Endothelial cell of hepatic sinusoid (primary cell): ENCODE data around the gene WIPF2.
"Not testable (repeated sequence)": the region's sequence is repeated elsewhere in the genome, so short reads cannot be mapped to it uniquely, and the experiment has no call there.

Experiments
- in situ Hi-C: cut with HindIII; loops from 2 replicates; pipeline ENCODE4 v1.10.0; 2017; ENCODE audit warnings: low sequenced_read_pairs

Gene WIPF2

DNA sequence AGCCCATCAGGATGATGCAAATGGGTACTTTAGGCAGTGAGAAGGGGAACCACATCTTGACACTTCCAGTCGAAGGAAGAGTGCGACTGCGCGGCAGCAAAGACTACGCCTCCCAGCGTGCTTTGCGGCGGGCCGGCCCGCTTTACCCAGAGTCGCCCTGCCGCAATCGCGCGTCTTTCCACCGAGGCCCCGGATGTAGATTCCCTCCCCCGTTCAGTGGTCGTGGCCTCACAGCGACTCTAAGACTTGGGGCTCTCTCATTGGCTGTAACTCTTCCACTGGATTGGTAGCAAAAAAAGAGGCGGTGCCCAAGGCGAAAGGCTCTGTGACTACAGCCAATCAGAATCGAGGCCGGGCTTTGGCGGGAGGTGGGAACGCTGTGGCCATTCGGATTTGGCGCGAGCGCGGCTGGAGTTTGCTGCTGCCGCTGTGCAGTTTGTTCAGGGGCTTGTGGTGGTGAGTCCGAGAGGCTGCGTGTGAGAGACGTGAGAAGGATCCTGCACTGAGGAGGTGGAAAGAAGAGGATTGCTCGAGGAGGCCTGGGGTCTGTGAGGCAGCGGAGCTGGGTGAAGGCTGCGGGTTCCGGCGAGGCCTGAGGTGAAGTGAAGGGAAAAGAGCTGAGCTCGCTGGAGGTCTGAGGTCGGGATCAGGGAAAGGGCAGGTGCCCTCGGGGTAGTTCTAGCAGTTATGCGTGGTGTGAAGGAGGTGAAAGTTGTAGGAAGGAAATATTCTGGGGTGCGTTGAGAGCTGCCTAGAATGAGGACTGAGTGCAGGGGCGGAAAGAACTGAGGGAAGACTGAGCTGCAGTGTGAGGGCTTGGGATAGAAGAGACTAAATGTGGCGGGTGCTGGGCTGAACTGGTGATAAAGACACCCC, 68.6 kb downstream of the WIPF2 start, which contains the start of gene CDC6:
CDC6 (plus strand) TSS at position 386 of the 876 bp plus-strand sequence. CDS start 1,542 bp downstream, outside the sequence.
- in situ Hi-C loops = no loop called here

DNA sequence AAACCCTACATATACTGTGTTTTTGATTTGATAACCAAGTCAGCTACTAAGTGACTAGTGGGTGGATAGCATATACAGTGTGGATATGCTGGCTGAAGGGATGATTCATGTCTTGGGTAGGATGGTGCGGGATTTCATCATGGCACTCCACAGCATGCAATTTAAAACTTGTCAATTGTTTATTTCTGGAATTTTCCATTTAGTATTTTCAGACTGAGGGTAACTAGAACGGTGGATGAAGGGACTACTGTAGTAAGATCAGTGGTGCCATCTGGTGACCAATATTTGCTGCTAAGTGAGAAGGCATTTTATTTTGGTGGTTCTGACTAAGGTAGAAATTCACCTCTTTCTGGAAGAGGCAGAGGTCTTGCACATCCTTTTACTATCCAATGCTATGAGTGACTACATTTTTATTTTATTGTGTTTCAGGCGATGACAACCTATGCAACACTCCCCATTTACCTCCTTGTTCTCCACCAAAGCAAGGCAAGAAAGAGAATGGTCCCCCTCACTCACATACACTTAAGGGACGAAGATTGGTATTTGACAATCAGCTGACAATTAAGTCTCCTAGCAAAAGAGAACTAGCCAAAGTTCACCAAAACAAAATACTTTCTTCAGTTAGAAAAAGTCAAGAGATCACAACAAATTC, 71.7 kb downstream of the WIPF2 start:
- in situ Hi-C loops = no loop called here

DNA sequence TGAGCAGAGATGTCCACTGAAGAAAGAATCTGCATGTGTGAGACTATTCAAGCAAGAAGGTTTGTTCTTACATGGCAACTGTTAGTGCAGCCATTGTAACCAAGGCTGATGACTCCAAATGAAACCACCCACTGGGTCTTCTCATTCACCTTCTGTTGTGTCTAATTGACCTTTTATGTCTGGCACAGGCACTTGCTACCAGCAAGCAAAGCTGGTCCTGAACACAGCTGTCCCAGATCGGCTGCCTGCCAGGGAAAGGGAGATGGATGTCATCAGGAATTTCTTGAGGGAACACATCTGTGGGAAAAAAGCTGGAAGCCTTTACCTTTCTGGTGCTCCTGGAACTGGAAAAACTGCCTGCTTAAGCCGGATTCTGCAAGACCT, 72.2 kb downstream of the WIPF2 start:
- in situ Hi-C loops = no loop called here

DNA sequence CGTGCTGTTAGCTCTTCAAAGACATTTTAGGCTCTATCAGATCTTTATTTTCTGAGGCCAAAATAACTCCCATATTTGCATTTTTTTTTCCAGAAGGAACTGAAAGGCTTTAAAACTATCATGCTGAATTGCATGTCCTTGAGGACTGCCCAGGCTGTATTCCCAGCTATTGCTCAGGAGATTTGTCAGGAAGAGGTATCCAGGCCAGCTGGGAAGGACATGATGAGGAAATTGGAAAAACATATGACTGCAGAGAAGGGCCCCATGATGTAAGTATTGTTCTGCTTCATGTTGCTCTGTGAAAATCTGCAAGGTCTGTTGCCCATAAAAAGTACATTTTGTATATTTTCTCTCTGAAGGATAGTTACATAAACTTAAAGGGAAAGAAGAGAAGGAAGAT, 74.3 kb downstream of the WIPF2 start:
- in situ Hi-C loops = no loop called here

DNA sequence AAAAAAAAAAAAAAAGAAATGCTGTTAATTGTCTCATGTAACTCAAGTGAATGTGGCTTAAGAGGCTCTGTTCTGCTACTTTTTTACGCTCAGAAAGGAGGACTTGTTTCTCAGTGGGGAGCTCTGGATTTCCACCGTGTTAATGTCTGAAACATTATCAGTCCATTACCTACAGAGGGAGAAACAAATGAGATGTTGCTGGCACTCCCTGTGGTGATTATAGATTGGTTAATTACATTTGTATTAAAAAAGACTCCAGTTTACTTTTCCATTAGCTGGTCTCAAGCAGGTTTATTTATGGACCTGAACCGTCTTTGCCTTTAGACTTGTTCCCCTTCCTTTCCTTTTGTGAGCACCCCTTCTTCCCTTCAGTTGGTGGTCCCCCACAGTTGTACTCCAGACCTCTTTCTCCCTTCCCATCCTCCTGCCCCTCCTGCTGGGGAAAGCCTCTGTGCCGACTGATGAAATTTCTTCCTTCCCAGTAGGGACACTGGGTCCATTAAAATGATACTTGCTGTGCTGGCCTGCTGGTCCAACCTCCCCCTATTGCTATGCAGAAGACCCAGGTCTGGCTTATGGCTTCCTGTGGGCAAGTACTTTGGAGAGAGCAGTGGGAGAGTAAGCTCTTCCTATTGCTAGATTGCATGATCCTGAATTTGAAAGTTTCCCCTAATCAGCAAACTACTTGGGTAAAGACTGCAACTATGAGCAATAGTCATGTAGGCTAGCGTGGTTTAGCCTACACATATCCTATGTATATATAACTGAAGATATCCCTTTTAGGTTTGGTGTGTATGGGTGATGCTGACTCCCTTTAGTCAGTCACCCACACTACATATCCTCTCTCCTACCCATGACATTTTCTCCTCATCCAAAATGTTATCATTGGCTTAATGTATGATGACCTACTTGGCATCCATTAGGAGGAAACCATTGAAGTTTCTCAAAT, 76.7 kb downstream of the WIPF2 start:
- in situ Hi-C loops = no loop called here

DNA sequence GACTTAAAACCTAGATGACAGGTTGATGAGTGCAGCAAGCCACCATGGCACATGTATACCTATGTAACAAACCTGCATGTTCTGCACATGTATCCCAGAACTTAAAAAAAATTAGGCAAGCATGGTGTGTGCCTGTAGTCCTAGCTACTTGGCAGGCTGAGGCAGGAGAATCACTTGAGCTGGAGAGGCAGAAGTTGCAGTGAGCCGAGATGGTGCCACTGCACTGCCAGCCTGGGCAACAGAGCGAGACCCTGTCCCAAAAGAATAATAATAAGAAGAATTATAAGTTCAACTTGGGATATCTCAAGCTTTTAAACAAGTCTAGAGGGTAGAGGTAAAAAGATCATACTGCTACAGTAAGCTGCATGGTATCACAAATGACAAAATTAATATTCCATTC, 78.4 kb downstream of the WIPF2 start:
- in situ Hi-C loops = no loop called here

DNA sequence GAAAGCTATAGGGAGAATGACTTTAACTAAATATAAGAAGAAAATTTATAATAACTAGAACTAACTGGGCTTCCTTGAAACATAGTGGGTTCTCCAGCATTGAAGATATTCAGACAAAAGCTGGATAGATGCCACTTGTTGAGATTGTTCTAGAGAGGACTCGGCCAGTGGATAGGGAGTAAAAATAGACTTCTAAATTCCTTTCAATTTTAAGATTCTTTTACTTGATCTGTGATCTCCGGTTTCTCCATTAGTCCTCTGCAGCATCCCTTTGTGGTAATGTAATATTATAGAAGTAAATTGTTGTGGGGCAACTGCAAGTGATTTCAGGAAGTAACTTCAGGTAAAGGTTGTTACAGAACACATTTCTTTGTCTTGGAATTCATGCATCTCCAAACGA, 79.6 kb downstream of the WIPF2 start:
- in situ Hi-C loops = no loop called here

DNA sequence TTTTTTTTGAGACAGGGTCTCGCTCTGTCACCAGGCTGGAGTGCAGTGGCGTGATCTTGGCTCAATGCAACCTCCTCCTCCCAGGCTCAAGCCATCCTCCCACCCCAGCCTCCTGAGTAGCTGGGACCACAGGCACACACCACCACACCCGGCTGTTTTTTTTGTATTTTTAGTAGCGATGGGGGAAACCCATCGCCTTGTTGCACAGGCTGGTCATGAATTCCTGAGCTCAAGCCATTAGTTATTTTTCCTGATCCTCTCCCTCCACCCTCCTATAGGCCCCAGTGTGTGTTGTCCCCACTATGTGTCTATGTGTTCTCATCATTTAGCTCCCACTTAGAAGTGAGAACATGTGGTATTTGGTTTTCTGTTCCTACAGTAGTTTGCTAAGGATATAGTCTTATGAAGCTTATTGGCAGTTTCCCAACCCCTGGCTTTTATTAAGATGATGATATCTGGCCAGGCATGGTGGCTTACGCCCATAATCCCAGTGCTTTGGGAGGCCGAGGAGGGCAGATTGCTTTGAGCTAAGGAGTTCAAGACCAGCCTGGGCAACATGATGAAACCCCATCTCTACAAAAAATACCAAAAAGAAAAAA, 80.2 kb downstream of the WIPF2 start:
- in situ Hi-C loops = not testable (repeated sequence)

DNA sequence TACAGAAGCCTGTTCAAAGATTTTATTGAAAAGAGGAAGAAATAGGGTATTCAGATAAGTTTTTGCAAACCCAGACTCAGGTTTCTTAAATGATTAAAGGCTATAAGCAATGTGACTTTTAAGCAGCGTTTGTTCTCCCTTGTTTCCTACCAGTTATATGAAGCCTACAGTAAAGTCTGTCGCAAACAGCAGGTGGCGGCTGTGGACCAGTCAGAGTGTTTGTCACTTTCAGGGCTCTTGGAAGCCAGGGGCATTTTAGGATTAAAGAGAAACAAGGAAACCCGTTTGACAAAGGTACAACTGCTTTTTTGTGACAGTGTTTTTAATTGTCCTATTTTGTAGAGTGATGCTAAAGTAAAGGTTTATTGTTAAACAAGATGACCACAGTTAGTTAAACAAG, 82.2 kb downstream of the WIPF2 start:
- in situ Hi-C loops = loop anchor here (5.0 kb wide), 3 partner anchors 61 to 261 kb away; partner anchors contain the start of genes GJD3 and TOP2A

DNA sequence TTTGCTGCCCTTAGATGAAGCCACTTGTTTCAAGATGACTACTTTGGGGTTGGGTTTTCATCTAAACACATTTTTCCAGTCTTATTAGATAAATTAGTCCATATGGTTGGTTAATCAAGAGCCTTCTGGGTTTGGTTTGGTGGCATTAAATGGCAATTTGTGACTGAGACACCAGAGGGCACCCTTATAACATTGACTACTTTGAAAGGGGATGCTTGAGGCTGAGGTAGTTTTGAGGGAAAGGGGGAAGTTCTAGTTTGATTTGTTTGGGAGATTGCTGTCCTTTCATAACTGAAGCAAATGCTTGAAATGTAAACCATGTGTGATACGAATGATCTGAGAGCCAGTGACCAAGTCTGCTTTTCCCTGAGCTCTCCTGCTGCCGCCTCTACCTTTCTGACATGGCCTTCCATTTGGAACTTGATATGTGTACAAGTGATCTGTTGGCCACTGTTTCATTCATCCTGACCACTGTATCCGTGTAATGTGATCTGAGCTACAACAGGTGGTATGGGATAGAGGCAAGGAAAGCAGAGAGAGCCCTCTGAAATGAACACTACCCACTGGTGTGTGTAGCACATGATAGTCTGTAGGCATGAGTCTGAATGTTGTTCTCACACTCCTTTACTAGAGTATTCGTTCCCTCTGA, 84.0 kb downstream of the WIPF2 start:
- in situ Hi-C loops = loop anchor here (5.0 kb wide), 3 partner anchors 59 to 259 kb away; partner anchors contain the start of genes GJD3 and TOP2A

DNA sequence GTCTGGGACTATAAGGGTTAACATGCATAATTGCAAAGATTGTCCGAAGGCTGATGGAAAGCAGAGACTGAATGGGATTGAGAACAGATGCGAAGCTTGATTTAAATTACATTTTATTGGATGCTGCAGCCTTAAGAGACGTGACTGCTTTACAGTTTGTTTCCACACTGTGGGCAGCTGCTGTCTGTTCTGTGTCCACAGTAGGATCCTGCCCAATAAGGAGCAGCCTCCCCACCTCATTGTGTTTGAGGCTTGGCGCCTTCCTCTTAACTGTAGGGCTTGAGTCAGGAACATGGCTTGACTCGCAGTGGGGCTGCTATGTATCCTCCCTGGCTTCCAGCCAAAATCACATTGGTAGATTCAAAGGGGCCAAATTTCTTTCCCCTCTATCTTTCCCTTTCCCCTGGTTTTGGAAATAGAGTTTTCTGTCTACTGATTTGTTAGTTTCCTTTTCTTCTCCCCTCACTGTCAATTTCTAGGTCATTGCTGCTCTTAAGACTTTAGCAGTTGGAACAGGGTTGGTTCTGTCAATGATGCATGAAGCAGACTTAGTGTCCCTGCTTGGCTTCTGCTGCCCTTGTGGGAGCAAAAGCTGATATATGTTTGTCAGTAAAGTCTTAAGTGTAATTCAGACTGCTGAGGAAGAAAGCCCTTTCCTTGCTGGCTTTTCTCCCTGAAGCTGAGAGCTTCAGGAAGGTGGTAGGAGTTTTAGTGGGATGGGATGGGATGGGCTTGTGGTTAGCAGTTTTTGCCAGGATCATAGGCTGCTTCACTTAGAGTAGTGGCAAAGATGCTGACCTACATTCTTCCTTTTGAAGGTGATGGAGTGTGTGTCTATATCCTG, 84.8 kb downstream of the WIPF2 start:
- in situ Hi-C loops = loop anchor here (5.0 kb wide), 3 partner anchors 58 to 258 kb away; partner anchors contain the start of genes GJD3 and TOP2A

DNA sequence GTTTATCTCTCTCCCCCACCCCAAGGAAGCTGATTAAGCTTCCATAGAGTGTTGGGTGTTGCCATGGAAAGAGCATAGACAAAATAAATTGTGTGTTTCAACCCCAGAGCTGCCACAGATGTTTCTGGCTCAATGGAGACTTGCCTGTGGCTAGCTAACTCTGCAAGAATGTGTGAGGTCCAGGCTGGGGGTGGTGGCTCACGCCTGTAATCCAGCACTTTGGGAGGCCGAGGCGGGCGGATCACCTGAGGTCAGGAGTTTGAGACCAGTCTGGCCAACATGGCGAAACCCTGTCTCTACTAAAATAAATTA, 85.4 kb downstream of the WIPF2 start:
- in situ Hi-C loops = loop anchor here (5.0 kb wide), 3 partner anchors 58 to 258 kb away; partner anchors contain the start of genes GJD3 and TOP2A

DNA sequence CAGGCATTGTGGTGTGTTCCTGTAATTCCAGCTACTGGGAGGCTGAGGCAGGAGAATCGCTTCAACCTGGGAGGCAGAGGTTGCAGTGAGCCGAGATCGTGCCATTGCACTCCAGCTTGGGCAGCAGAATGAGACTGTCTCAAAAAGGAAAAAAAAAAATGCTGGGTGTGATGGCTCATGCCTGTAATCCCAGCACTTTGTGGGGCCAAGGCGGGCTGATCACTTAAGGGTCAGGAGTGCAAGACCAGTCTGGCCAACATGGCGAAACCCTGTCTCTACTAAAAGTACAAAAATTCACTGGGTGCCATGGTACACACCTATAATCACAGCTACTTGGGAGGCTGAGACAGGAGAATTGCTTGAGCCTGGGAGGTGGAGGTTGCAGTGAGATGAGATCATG, 85.8 kb downstream of the WIPF2 start:
- in situ Hi-C loops = loop anchor here (5.0 kb wide), 3 partner anchors 57 to 257 kb away; partner anchors contain the start of genes GJD3 and TOP2A

DNA sequence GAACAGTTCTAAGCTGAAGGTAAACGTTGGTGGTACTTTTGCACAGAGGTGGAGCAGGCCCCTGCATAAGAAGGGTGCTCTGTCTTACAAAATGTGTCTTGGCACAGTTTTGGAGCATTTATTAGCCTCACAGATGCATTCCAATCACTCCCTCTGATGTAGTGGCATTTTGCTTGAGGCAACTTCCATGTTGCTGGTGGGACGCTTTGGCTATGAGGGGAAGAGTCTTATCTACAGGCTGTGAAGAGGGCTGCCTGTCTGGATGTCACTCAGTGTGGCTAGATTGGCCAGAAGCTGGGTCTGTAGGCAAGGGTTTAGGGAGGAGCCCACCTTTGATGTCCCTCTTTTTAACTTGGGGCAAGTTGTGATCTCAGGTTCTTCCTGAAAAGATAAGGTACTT, 87.3 kb downstream of the WIPF2 start:
- in situ Hi-C loops = no loop called here

DNA sequence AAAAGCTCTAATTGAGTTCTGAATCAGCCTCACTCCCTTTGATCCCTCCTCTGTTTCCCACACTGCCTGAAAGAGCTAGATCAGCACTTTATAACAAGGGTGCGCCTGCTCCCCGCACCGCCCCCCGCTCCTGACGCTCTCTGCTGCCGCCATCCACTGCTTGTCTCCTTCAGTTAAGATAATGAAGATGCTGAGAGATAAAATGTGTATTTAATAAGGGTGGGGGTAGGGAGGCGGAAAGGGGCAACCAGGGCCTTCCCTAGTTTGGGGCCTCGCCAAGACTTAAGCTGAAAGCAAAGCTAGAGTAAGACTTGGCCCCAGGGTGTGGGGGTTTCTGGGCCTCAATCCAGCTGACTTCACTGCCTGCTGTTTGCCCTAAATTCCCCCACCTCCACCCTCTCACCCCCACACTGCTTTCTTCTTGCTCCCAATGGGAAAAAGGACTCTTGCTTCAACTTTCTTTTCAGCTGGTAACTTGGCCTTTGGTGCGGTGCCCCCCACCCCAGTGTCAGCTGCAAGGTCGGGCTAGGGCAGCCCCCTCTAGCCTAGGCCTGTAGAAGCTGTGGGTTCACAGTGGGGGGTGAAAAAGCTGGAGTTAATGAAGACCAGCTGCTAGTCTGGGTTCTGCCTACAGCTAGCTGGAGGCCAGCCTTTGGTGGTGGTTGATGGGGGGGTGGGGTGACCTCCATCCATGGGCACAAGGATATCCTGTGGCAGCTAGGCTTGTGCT, 88.1 kb downstream of the WIPF2 start:
- in situ Hi-C loops = no loop called here

DNA sequence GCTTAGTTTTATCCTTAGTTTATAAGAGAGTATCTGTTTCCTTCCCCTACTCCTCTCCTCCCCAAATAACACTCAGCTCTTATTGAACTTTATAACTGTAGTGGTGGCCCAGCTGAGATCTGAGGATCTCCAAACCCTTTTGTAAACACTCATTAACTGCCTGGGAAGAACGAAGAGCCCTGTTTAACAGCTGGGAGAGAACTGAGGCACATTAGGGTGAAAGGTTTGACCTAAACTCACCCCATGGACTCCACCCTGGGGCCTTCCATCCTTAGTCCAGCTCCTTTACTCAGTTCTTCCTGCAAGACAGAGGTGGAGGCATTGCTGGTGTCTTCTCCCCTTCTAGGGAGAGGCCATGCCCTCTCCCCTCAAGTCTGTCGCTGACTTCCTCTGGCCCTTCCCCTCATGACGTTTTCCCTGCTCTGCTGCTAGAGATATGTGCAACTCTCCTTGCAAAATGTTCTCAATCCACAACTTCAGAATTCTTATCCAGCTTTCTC, 88.7 kb downstream of the WIPF2 start:
- in situ Hi-C loops = no loop called here

DNA sequence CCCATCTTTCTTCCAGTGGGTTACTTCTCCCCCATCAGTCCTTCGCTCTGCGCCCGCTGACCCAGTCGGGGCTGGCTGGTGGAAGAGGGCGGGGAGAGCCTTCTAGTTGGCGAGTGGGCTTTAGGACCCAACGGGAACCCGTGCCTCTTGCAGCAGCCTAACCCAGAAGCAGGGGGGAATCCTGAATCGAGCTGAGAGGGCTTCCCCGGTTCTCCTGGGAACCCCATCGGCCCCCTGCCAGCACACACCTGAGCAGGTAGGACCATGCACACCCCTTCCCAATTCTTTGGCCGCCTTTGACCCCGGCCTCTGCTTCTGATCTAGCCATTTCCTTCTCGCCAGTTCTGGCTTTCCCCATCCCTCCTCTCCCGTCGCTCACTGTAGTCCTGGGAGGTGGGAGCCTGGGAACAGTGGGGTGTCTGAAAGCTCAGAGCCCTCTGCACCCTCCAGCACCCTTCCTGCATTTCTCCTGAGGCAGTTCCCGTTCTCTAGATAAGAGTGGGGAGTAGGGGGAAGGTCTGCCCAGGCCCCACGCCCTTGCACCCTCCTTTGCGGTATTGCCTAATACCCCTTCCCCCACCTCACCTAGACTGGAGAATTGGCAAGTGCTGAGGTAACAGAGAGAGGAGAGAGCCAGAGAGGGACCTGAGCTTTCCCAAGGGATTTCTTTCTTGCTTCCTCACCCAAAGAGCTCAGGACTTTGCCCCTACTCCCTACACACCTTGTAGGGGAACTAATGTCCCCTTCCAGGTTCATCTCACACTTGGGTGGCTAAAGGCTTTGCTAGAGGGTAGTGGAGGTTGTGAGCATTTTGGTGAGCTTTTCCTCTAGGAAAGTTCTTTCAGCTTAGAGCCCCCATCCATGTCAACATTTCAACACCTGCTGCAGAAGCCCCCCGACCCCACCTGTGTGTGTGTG, 90.2 kb downstream of the WIPF2 start, which contains the start of gene RARA:
RARA (plus strand) TSS at position 150 of the 918 bp plus-strand sequence. CDS start 22,039 bp downstream, outside the sequence.
- in situ Hi-C loops = no loop called here
